D721Med (cell line): ENCODE measurements around the gene BCAS3.
"Not testable (repeated sequence)": the region's sequence is repeated elsewhere in the genome, so short reads cannot be mapped to it uniquely, and the experiment has no call there.

Experiments
- DNase-seq: peaks from one replicate; pipeline ENCODE4 v3.0.0; 2011; ENCODE audit warnings: low spot score; ENCODE audit not compliant: insufficient read length
- FAIRE-seq: peaks from 2 replicates; lab custom pipeline; 2011; peaks lifted over from hg19 to GRCh38; lab: Jason Lieb, UNC
- CTCF ChIP-seq: IDR thresholded peaks from 2 replicates; pipeline ENCODE4 v1.5.1; 2012; ENCODE audit warnings: mild to moderate bottlenecking, control low read depth; ENCODE audit not compliant: insufficient read depth; ENCODE audit errors: missing control alignments

BCAS3 gene

GRCh38 chr17:61352781-61353491 is 675.3 kb downstream of the BCAS3 start:
- no peak for TF ChIP-seq CTCF
- FAIRE-seq = no peak
- DNase-seq = no peak

GRCh38 chr17:61353615-61354014 is 676.0 kb downstream of the BCAS3 start:
- DNase-seq = no peak
- no peak for TF ChIP-seq CTCF
- FAIRE-seq = no peak

GRCh38 chr17:61354895-61355874 is 677.5 kb downstream of the BCAS3 start:
- no peak for FAIRE-seq
- no peak for DNase-seq
- no peak for TF ChIP-seq CTCF

- FAIRE-seq, DNase-seq: not testable (repeated sequence)
Measured at GRCh38 chr17:61357061-61357460, 679.4 kb downstream of the BCAS3 start.

- FAIRE-seq, DNase-seq: not testable (repeated sequence)
Measured at GRCh38 chr17:61359513-61359912, 681.9 kb downstream of the BCAS3 start.

GRCh38 chr17:61360318-61360943 is 682.8 kb downstream of the BCAS3 start:
- FAIRE-seq (no peak), DNase-seq (no peak)

GRCh38 chr17:61361084-61361483 is 683.4 kb downstream of the BCAS3 start:
- TF ChIP-seq CTCF = no peak
- FAIRE-seq = no peak
- DNase-seq = no peak

More at GRCh38 chr17:61360318-61360943, 682.8 kb downstream of the BCAS3 start:
- TF ChIP-seq CTCF = no peak

GRCh38 chr17:61362396-61362795 is 684.7 kb downstream of the BCAS3 start:
- no peak for TF ChIP-seq CTCF
- FAIRE-seq (no peak), DNase-seq (no peak)
